WTC11 (cell line): ENCODE measurements around the gene LILRB1. TPM values are rescaled to one million over a fixed set of nuclear protein-coding genes. Genes with fewer than 3 reads are reported as not detected.

Experiments
- ATAC-seq: fragments of 200-7000 bp; cut with Tn5 transposase; 2 replicates; pipeline ENCODE4 v1.10.0; 2021; ENCODE audit warnings: mild to moderate bottlenecking, moderate library complexity
- CTCF ChIA-PET: fragments of 300-600 bp; sonication (Branson Sonifier 250); formaldehyde crosslinking; loops from one replicate; lab custom pipeline; 2021; ENCODE audit warnings: antibody characterized with exemption; lab: Charles Lee
- POLR2A ChIA-PET: fragments of 350-600 bp; sonication (Branson Sonifier 250); formaldehyde crosslinking; loops from one replicate; lab custom pipeline; 2021; ENCODE audit warnings: antibody characterized with exemption; lab: Charles Lee
- DNase-seq: peaks from one replicate; pipeline ENCODE4 v3.0.0; 2021; ENCODE audit warnings: low spot score
- H3K27ac Mint-ChIP-seq: 2 replicates; pipeline ENCODE4 v1.8.0; 2021; ENCODE audit warnings: mixed read lengths
- H3K27me3 Mint-ChIP-seq: 2 replicates; pipeline ENCODE4 v1.8.0; 2021; ENCODE audit warnings: low read depth, mild to moderate bottlenecking, moderate library complexity, mixed read lengths
- H3K36me3 Mint-ChIP-seq: 2 replicates; pipeline ENCODE4 v1.8.0; 2021; ENCODE audit warnings: mixed read lengths
- H3K4me1 Mint-ChIP-seq: 2 replicates; pipeline ENCODE4 v1.8.0; 2022; ENCODE audit warnings: mixed read lengths
- H3K4me3 Mint-ChIP-seq: 2 replicates; pipeline ENCODE4 v1.8.0; 2021; ENCODE audit warnings: mild to moderate bottlenecking, moderate library complexity, mixed read lengths
- H3K9me3 Mint-ChIP-seq: 2 replicates; pipeline ENCODE4 v1.8.0; 2021; ENCODE audit warnings: mixed read lengths
- ATF1 ChIP-seq: sonication (generic); formaldehyde crosslinking; IDR thresholded peaks from 2 replicates; pipeline ENCODE4 v1.8.1; 2023; ENCODE audit warnings: mild to moderate bottlenecking, moderate library complexity, missing genetic modification reagents
- CDX4 ChIP-seq: fragments of 250-450 bp; sonication (Bioruptor Pico); IDR thresholded peaks from 2 replicates; pipeline ENCODE4 v1.9.0; 2021; ENCODE audit warnings: moderate library complexity, mild to moderate bottlenecking, inconsistent platforms, borderline replicate concordance
- ELF4 ChIP-seq: sonication (generic); formaldehyde crosslinking; IDR thresholded peaks from 2 replicates; pipeline ENCODE4 v1.8.1; 2022; ENCODE audit warnings: low read depth, mild to moderate bottlenecking, moderate library complexity, missing genetic modification reagents
- FOXK1 ChIP-seq: sonication (generic); formaldehyde crosslinking; IDR thresholded peaks from 2 replicates; pipeline ENCODE4 v1.8.0; 2022; ENCODE audit warnings: mild to moderate bottlenecking, moderate library complexity, missing genetic modification reagents
- GABPB1 ChIP-seq: sonication (generic); formaldehyde crosslinking; IDR thresholded peaks from 2 replicates; pipeline ENCODE4 v1.8.1; 2023; ENCODE audit warnings: mild to moderate bottlenecking, missing genetic modification reagents
- MAX ChIP-seq: sonication (generic); formaldehyde crosslinking; IDR thresholded peaks from 2 replicates; pipeline ENCODE4 v1.8.0; 2022; ENCODE audit warnings: mild to moderate bottlenecking, missing genetic modification reagents
- NFYB ChIP-seq: sonication (generic); formaldehyde crosslinking; conservative IDR thresholded peaks from 2 replicates; pipeline ENCODE4 v1.8.0; 2022; ENCODE audit warnings: low read depth, missing genetic modification reagents
- PRRX2 ChIP-seq: fragments of 250-450 bp; sonication (Bioruptor Pico); IDR thresholded peaks from 2 replicates; pipeline ENCODE4 v1.8.0; 2021; ENCODE audit warnings: mild to moderate bottlenecking
- SMAD3 ChIP-seq: sonication (generic); formaldehyde crosslinking; IDR thresholded peaks from 2 replicates; pipeline ENCODE4 v1.8.0; 2022; ENCODE audit warnings: missing genetic modification reagents, mild to moderate bottlenecking, borderline replicate concordance
- TEAD1 ChIP-seq: sonication (generic); formaldehyde crosslinking; IDR thresholded peaks from 2 replicates; pipeline ENCODE4 v1.8.0; 2022; ENCODE audit warnings: mild to moderate bottlenecking, missing genetic modification reagents
- USF1 ChIP-seq: sonication (generic); formaldehyde crosslinking; IDR thresholded peaks from 2 replicates; pipeline ENCODE4 v1.8.0; 2022; ENCODE audit warnings: mild to moderate bottlenecking, missing genetic modification reagents
- ZNF232 ChIP-seq: sonication (generic); formaldehyde crosslinking; IDR thresholded peaks from 2 replicates; pipeline ENCODE4 v1.8.0; 2022; ENCODE audit warnings: mild to moderate bottlenecking, missing genetic modification reagents
- ZNF281 ChIP-seq: sonication (generic); formaldehyde crosslinking; IDR thresholded peaks from 2 replicates; pipeline ENCODE4 v1.8.0; 2023; ENCODE audit warnings: mild to moderate bottlenecking, missing genetic modification reagents
- ZNF317 ChIP-seq: sonication (generic); formaldehyde crosslinking; IDR thresholded peaks from 2 replicates; pipeline ENCODE4 v1.8.1; 2023; ENCODE audit warnings: low read depth, mild to moderate bottlenecking, moderate library complexity, missing genetic modification reagents, borderline replicate concordance
- ZNF416 ChIP-seq: fragments of 250-450 bp; sonication (Bioruptor Pico); IDR thresholded peaks from 2 replicates; pipeline ENCODE4 v1.9.0; 2021; ENCODE audit warnings: mild to moderate bottlenecking, inconsistent platforms
- total RNA-seq: library from RNA; stranded (reverse); gene quantifications from 3 replicates; pipeline ENCODE4 v1.2.3, GENCODE V29; 2021
- TF ChIP-seq, protein P1 (sequence below): fragments of 250-450 bp; sonication (Bioruptor Pico); IDR thresholded peaks from 2 replicates; pipeline ENCODE4 v1.8.0; 2021; ENCODE audit warnings: mild to moderate bottlenecking
- TF ChIP-seq, protein P2 (sequence below): sonication (generic); formaldehyde crosslinking; IDR thresholded peaks from 2 replicates; pipeline ENCODE4 v1.8.1; 2023; ENCODE audit warnings: mild to moderate bottlenecking, missing genetic modification reagents, borderline replicate concordance
- TF ChIP-seq, protein P3 (sequence below): sonication (generic); formaldehyde crosslinking; IDR thresholded peaks from 2 replicates; pipeline ENCODE4 v1.8.1; 2022; ENCODE audit warnings: missing genetic modification reagents, borderline replicate concordance
- TF ChIP-seq, protein P4 (sequence below): sonication (generic); formaldehyde crosslinking; IDR thresholded peaks from 2 replicates; pipeline ENCODE4 v1.8.0; 2023; ENCODE audit warnings: missing genetic modification reagents, mild to moderate bottlenecking, borderline replicate concordance

The LILRB1 gene
- total RNA-seq, 1 experiment from 2014 or later, result not detected

GRCh38 chr19:54644056-54644455 is 13.8 kb downstream of the LILRB1 start:
- TF ChIP-seq NFYB (CRISPR knock-in tag) (no peak), PRRX2 (CRISPR knock-in tag) (no peak), SMAD3 (CRISPR knock-in tag) (no peak), ZNF317 (no peak), ZNF416 (CRISPR knock-in tag) (no peak), CDX4 (CRISPR knock-in tag) (no peak), TEAD1 (no peak), ATF1 (CRISPR knock-in tag) (no peak), USF1 (CRISPR knock-in tag) (no peak), FOXK1 (CRISPR knock-in tag) (no peak), ZNF232 (no peak), MAX (CRISPR knock-in tag) (no peak), ELF4 (CRISPR knock-in tag) (no peak)
- TF ChIP-seq, protein P1, sequence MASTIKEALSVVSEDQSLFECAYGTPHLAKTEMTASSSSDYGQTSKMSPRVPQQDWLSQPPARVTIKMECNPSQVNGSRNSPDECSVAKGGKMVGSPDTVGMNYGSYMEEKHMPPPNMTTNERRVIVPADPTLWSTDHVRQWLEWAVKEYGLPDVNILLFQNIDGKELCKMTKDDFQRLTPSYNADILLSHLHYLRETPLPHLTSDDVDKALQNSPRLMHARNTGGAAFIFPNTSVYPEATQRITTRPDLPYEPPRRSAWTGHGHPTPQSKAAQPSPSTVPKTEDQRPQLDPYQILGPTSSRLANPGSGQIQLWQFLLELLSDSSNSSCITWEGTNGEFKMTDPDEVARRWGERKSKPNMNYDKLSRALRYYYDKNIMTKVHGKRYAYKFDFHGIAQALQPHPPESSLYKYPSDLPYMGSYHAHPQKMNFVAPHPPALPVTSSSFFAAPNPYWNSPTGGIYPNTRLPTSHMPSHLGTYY (CRISPR knock-in tag), result no peak
- TF ChIP-seq, protein P2, sequence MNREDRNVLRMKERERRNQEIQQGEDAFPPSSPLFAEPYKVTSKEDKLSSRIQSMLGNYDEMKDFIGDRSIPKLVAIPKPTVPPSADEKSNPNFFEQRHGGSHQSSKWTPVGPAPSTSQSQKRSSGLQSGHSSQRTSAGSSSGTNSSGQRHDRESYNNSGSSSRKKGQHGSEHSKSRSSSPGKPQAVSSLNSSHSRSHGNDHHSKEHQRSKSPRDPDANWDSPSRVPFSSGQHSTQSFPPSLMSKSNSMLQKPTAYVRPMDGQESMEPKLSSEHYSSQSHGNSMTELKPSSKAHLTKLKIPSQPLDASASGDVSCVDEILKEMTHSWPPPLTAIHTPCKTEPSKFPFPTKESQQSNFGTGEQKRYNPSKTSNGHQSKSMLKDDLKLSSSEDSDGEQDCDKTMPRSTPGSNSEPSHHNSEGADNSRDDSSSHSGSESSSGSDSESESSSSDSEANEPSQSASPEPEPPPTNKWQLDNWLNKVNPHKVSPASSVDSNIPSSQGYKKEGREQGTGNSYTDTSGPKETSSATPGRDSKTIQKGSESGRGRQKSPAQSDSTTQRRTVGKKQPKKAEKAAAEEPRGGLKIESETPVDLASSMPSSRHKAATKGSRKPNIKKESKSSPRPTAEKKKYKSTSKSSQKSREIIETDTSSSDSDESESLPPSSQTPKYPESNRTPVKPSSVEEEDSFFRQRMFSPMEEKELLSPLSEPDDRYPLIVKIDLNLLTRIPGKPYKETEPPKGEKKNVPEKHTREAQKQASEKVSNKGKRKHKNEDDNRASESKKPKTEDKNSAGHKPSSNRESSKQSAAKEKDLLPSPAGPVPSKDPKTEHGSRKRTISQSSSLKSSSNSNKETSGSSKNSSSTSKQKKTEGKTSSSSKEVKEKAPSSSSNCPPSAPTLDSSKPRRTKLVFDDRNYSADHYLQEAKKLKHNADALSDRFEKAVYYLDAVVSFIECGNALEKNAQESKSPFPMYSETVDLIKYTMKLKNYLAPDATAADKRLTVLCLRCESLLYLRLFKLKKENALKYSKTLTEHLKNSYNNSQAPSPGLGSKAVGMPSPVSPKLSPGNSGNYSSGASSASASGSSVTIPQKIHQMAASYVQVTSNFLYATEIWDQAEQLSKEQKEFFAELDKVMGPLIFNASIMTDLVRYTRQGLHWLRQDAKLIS, result no peak
- TF ChIP-seq, protein P3, sequence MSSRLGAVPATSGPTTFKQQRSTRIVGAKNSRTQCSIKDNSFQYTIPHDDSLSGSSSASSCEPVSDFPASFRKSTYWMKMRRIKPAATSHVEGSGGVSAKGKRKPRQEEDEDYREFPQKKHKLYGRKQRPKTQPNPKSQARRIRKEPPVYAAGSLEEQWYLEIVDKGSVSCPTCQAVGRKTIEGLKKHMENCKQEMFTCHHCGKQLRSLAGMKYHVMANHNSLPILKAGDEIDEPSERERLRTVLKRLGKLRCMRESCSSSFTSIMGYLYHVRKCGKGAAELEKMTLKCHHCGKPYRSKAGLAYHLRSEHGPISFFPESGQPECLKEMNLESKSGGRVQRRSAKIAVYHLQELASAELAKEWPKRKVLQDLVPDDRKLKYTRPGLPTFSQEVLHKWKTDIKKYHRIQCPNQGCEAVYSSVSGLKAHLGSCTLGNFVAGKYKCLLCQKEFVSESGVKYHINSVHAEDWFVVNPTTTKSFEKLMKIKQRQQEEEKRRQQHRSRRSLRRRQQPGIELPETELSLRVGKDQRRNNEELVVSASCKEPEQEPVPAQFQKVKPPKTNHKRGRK, result no peak
- TF ChIP-seq, all 79 proteins: peak for 0
- H3K4me1 Mint-ChIP-seq, result no peaks in the 10 kb centered on the region
- DNase-seq (no peak), ATAC-seq (no peak)
- peaks cover 30% of the 10 kb centered on the region for H3K36me3 Mint-ChIP-seq
- peaks cover 7% of the 10 kb centered on the region for H3K27me3 Mint-ChIP-seq
- ChIA-PET POLR2A (no interaction called here), CTCF (no interaction called here)
- H3K4me3 Mint-ChIP-seq, result no peak overlapping the region
- H3K27ac Mint-ChIP-seq, result no peak overlapping the region
- H3K9me3 Mint-ChIP-seq, result peaks cover 76% of the 10 kb centered on the region

DNA sequence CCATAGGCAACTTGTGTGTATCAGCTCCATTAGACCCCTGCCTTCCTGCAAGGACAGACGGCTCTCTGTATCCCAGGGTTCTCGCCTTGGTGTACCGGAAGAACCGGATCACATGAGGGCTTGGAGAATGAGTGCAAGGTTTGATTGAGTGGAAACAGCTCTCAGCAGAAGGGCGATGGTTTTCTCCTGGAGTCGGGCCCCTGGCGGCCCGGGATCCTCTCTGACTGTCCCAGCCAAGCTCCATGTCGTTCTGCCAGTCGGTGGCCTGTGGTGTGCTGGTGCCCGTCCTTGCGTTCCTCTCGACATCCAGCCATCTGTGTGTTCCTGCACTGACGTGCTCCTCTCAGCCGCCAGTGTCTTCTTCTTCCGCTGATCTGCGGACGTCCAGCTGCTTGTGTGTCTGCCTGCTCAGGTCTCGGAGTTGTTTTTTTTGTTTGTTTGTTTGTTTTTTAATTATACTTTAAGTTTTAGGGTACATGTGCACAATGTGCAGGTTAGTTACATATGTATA is 16.1 kb downstream of the LILRB1 start:
- Mint-ChIP-seq H3K9me3 (peaks cover 66% of the 10 kb centered on the region), H3K4me3 (no peak overlapping the region), H3K36me3 (peaks cover 24% of the 10 kb centered on the region), H3K27ac (no peak overlapping the region), H3K27me3 (peaks cover 7% of the 10 kb centered on the region), H3K4me1 (no peaks in the 10 kb centered on the region)
- no peak for ATAC-seq
- DNase-seq, result no peak
- POLR2A ChIA-PET, result no interaction called here
- TF ChIP-seq GABPB1 (CRISPR knock-in tag) (no peak), ELF4 (CRISPR knock-in tag) (no peak), ZNF281 (no peak)
- TF ChIP-seq, protein P4, sequence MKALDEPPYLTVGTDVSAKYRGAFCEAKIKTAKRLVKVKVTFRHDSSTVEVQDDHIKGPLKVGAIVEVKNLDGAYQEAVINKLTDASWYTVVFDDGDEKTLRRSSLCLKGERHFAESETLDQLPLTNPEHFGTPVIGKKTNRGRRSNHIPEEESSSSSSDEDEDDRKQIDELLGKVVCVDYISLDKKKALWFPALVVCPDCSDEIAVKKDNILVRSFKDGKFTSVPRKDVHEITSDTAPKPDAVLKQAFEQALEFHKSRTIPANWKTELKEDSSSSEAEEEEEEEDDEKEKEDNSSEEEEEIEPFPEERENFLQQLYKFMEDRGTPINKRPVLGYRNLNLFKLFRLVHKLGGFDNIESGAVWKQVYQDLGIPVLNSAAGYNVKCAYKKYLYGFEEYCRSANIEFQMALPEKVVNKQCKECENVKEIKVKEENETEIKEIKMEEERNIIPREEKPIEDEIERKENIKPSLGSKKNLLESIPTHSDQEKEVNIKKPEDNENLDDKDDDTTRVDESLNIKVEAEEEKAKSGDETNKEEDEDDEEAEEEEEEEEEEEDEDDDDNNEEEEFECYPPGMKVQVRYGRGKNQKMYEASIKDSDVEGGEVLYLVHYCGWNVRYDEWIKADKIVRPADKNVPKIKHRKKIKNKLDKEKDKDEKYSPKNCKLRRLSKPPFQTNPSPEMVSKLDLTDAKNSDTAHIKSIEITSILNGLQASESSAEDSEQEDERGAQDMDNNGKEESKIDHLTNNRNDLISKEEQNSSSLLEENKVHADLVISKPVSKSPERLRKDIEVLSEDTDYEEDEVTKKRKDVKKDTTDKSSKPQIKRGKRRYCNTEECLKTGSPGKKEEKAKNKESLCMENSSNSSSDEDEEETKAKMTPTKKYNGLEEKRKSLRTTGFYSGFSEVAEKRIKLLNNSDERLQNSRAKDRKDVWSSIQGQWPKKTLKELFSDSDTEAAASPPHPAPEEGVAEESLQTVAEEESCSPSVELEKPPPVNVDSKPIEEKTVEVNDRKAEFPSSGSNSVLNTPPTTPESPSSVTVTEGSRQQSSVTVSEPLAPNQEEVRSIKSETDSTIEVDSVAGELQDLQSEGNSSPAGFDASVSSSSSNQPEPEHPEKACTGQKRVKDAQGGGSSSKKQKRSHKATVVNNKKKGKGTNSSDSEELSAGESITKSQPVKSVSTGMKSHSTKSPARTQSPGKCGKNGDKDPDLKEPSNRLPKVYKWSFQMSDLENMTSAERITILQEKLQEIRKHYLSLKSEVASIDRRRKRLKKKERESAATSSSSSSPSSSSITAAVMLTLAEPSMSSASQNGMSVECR, result no peak
- CTCF ChIA-PET, result no interaction called here
